ENCODE data around the gene GLUL.

The GLUL gene

DNA sequence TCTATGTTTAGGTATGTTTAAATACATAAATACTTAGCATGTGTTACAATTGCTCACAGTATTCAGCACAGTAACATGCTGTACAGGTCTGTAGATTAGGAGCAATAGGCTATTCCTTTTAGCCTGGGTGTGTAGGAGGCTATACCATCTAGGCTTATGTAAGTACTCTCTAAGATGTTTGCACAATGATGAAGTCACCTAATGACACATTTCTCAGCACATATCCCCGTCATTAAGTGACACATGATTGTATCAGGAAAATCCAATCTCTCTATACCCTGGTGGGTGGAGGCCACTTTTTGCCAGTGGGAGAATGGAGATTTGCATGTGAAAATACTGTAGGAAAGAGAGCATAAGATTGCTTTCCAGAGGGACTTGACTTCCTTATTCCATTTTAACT is 14.4 kb upstream of the GLUL start:
- TF ChIP-seq CTCF (IDR thresholded peaks at IDR 0.05), result no peak

DNA sequence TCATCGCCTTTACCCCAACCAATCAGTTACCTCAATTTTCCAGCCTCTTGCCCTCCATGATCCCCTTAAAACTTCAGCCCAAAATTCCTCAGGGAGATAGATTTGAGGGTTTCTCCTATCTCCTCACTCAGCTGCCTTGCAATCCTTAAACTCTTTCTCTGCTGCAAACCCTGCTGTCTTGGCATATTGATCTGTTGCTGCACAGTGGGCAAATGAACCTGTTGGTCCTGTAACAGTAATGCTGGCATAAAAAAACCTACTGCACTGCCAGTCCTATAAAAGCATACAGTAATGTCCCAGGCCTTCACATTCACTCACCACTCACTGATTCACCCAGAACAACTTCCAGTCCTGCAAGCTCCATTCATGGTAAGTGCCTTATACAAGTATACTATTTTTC is 14.0 kb upstream of the GLUL start:
- no peak for TF ChIP-seq CTCF (IDR thresholded peaks at IDR 0.05)

DNA sequence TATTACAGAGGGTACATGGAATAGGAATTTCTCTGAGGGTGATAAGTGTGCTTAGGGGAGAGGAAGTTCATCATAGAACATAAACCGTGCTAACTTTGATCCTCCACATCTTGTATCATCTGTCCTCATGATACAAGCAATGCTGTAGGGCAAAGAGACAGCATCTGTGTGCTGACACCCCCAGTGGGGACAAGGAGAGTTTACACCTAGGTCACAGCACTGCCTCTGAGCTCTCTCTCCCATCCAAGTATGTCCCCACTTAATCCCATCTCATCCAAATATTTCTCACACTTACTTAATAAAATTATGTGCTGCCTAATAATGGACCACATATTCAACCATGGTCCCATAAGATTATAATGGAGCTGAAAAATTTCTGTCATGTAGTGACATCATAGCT is 13.2 kb upstream of the GLUL start:
- no peak for TF ChIP-seq CTCF (IDR thresholded peaks at IDR 0.05)

GRCh38 chr1:182400567-182400966 is 9.0 kb upstream of the GLUL start, which contains the start of gene TEDDM1:
Gene TEDDM1, minus strand, starts transcription at chr1:182400667. Its CDS starts 182 bp downstream, at chr1:182400485.
- no peak for TF ChIP-seq CTCF (IDR thresholded peaks at IDR 0.05)

DNA sequence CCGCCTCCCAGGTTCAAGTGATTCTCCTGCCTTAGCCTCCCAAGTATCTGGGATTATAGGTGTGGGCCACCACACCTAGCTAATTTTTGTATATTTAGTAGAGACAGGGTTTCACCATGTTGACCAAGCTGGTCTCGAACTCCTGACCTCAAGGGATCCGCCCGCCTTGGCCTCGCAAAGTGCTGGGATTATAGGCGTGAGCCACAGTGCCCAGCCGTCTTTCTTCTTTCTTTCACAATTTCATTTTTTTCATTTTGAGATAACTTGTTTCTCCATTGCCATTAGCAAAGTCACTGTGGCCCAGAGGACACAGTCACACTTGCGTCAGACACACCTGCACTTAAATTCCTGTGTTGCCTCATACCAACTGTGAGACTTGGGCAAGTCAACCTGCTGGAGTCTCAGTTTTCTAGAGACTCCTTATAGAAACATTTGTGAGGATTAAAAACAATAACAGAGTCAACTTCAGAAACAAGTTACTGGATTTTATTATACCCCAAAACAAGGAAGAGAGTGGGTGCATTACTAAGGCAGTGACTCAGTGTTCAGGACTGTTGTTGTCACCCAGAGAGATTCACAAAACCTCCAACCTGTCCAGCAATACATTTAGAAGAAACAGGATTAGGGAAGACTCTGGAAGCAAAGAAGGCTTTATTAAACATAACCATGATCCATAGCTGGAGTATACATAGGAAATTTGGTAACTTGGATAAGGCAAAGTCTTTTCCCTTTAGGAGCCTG is 6.2 kb upstream of the GLUL start:
- TF ChIP-seq CTCF (IDR thresholded peaks at IDR 0.05), result no peak

- TF ChIP-seq CTCF (IDR thresholded peaks at IDR 0.05), result no peak
These were observed 4.3 kb upstream of the GLUL start for GRCh38 chr1:182395906-182396305.

GRCh38 chr1:182394055-182394775 is 2.6 kb upstream of the GLUL start:
- no peak for TF ChIP-seq CTCF (IDR thresholded peaks at IDR 0.05)

Measured in LNCAP (cell line).